COLO668 (cell line): ENCODE measurements around the gene ARHGEF33.

Experiments used
- DNase-seq: peaks from one replicate; lab custom pipeline; 2025; ENCODE audit not compliant: unreplicated experiment; lab: John Stamatoyannopoulos, UW

ARHGEF33 gene

GRCh38 chr2:38959466-38959865 is 69.8 kb downstream of the ARHGEF33 start:
- DNase-seq: no peak

GRCh38 chr2:38959938-38960608 is 70.4 kb downstream of the ARHGEF33 start:
- peak; percentile 95 for DNase-seq

GRCh38 chr2:38960609-38961320 is 71.1 kb downstream of the ARHGEF33 start:
- no peak for DNase-seq

GRCh38 chr2:38966006-38966405 is 76.3 kb downstream of the ARHGEF33 start:
- no peak for DNase-seq

GRCh38 chr2:38966678-38967077 is 77.0 kb downstream of the ARHGEF33 start:
- DNase-seq: no peak

GRCh38 chr2:38968021-38968420 is 78.3 kb downstream of the ARHGEF33 start:
- DNase-seq: no peak

- no peak for DNase-seq
Observed at GRCh38 chr2:38971377-38971776, 81.7 kb downstream of the ARHGEF33 start.

- no peak for DNase-seq
Observed at GRCh38 chr2:38973266-38973665, 83.6 kb downstream of the ARHGEF33 start.

- DNase-seq: no peak
Observed at GRCh38 chr2:38975042-38975441, 85.4 kb downstream of the ARHGEF33 start.

GRCh38 chr2:38977047-38977446 is 87.4 kb downstream of the ARHGEF33 start:
- no peak for DNase-seq

- no peak for DNase-seq
Observed at GRCh38 chr2:38978296-38978903, 88.7 kb downstream of the ARHGEF33 start.

- no peak for DNase-seq
Observed at GRCh38 chr2:38978908-38979307, 89.2 kb downstream of the ARHGEF33 start.

- no peak for DNase-seq
Observed at GRCh38 chr2:38981003-38981669, 91.5 kb downstream of the ARHGEF33 start.

GRCh38 chr2:38981670-38982357 is 92.1 kb downstream of the ARHGEF33 start:
- no peak for DNase-seq

- DNase-seq: no peak
Observed at GRCh38 chr2:38982498-38982897, 92.8 kb downstream of the ARHGEF33 start.

- no peak for DNase-seq
Observed at GRCh38 chr2:38988716-38989115, 99.0 kb downstream of the ARHGEF33 start.

GRCh38 chr2:38991899-38992298 is 102.2 kb downstream of the ARHGEF33 start:
- no peak for DNase-seq

GRCh38 chr2:38997781-38998180 is 108.1 kb downstream of the ARHGEF33 start:
- DNase-seq: no peak

- no peak for DNase-seq
Observed at GRCh38 chr2:39000552-39000951, 110.9 kb downstream of the ARHGEF33 start.

GRCh38 chr2:39007875-39008504 is 118.3 kb downstream of the ARHGEF33 start:
- DNase-seq: no peak

- no peak for DNase-seq
Observed at GRCh38 chr2:39008665-39009064, 119.0 kb downstream of the ARHGEF33 start.
